Neuronal stem cell (in vitro differentiated cells): ENCODE results near the gene GK.

Experiments
- DNase-seq: peaks from one replicate; pipeline ENCODE4 v3.0.0-alpha.2; 2013; ENCODE audit warnings: low spot score
- H2AFZ ChIP-seq: one replicate; pipeline ENCODE4 v1.6.1; 2013; ENCODE audit warnings: mild to moderate bottlenecking, low read length, inconsistent platforms
- H2AK5ac ChIP-seq: 2 replicates; pipeline ENCODE4 v1.6.1; 2013; ENCODE audit warnings: low read depth, mild to moderate bottlenecking, inconsistent platforms, low read length, moderate library complexity, mixed read lengths
- H2BK120ac ChIP-seq: 2 replicates; pipeline ENCODE4 v1.6.1; 2013; ENCODE audit warnings: low read depth, mild to moderate bottlenecking, inconsistent platforms, low read length, moderate library complexity, mixed read lengths
- H2BK12ac ChIP-seq: one replicate; pipeline ENCODE4 v1.6.1; 2013; ENCODE audit warnings: low read length, inconsistent platforms
- H2BK15ac ChIP-seq: 2 replicates; pipeline ENCODE4 v1.6.1; 2013; ENCODE audit warnings: mild to moderate bottlenecking, low read length, inconsistent platforms, mixed read lengths
- H2BK5ac ChIP-seq: one replicate; pipeline ENCODE4 v1.6.1; 2013; ENCODE audit warnings: inconsistent platforms, mild to moderate bottlenecking, low read length, moderate library complexity
- H3K14ac ChIP-seq: one replicate; pipeline ENCODE4 v1.6.1; 2013; ENCODE audit warnings: low read length, inconsistent platforms
- H3K18ac ChIP-seq: 2 replicates; pipeline ENCODE4 v1.6.1; 2013; ENCODE audit warnings: low read length, inconsistent platforms
- H3K23ac ChIP-seq: 2 replicates; pipeline ENCODE4 v1.6.1; 2013; ENCODE audit warnings: low read depth, mild to moderate bottlenecking, mixed read lengths, low read length, inconsistent platforms; ENCODE audit not compliant: poor library complexity
- H3K27ac ChIP-seq: replicated peaks from 3 replicates; pipeline ENCODE4 v1.5.1; 2013; ENCODE audit warnings: low read length, inconsistent platforms
- H3K27me3 ChIP-seq, 3 experiments: 2 replicates each; pipeline ENCODE4 v1.6.1; 2013; ENCODE audit warnings: low read length in 3 of 3, mild to moderate bottlenecking in 2 of 3, inconsistent platforms in 1 of 3, low read depth in 1 of 3, mixed read lengths in 1 of 3, moderate library complexity in 1 of 3; ENCODE audit not compliant: control insufficient read depth in 3 of 3, insufficient read depth in 3 of 3
- H3K36me3 ChIP-seq, 2 donors: replicated peaks in 1 of 2; 2 replicates each; pipeline ENCODE4 v1.6.1; 2013; ENCODE audit warnings: low read length in 2 of 2; ENCODE audit not compliant: control insufficient read depth in 2 of 2, insufficient read depth in 2 of 2
- H3K4ac ChIP-seq: 2 replicates; pipeline ENCODE4 v1.6.1; 2013; ENCODE audit warnings: inconsistent platforms, mild to moderate bottlenecking, low read length, moderate library complexity
- H3K4me1 ChIP-seq, 2 donors: 1 replicate in 1 of 2; 2 replicates in 1 of 2; pipeline ENCODE4 v1.6.1; 2013; ENCODE audit warnings: low read length in 2 of 2, low read depth in 1 of 2; ENCODE audit not compliant: control insufficient read depth in 2 of 2, insufficient read depth in 1 of 2
- H3K4me2 ChIP-seq: one replicate; pipeline ENCODE4 v1.6.1; 2013; ENCODE audit warnings: mild to moderate bottlenecking, low read length, inconsistent platforms; ENCODE audit not compliant: insufficient read depth, poor library complexity, severe bottlenecking
- H3K4me3 ChIP-seq, 2 donors: 2 replicates each; pipeline ENCODE4 v1.5.1; 2013; ENCODE audit warnings: low read length in 2 of 2, mild to moderate bottlenecking in 2 of 2, inconsistent platforms in 1 of 2, moderate library complexity in 1 of 2
- H3K79me1 ChIP-seq: one replicate; pipeline ENCODE4 v1.6.1; 2013; ENCODE audit warnings: low read depth, mild to moderate bottlenecking, inconsistent platforms, low read length, moderate library complexity
- H3K9ac ChIP-seq: one replicate; pipeline ENCODE4 v1.6.1; 2013; ENCODE audit warnings: mild to moderate bottlenecking, low read depth, low read length, inconsistent platforms; ENCODE audit not compliant: poor library complexity
- H3K9me3 ChIP-seq, 2 donors: replicated peaks in 1 of 2; 2 replicates each; pipeline versions ENCODE3 to v1.6.1; 2013; ENCODE audit warnings: low read length in 2 of 2, mild to moderate bottlenecking in 2 of 2, inconsistent platforms in 1 of 2, low read depth in 1 of 2, mixed read lengths in 1 of 2, moderate library complexity in 1 of 2; ENCODE audit not compliant: control insufficient read depth in 2 of 2, insufficient read depth in 1 of 2
- H4K8ac ChIP-seq: one replicate; pipeline ENCODE4 v1.6.1; 2013; ENCODE audit warnings: low read depth, mild to moderate bottlenecking, inconsistent platforms, low read length, moderate library complexity
- H4K91ac ChIP-seq: one replicate; pipeline ENCODE4 v1.6.1; 2013; ENCODE audit warnings: low read length, low read depth, mild to moderate bottlenecking, inconsistent platforms; ENCODE audit not compliant: poor library complexity
- WGBS, 2 donors: extraction: QIAGEN DNeasy Blood & Tissue Kit; methylation state at CpG; one replicate each; pipeline ENCODE4 v1.1.7; 2013; ENCODE audit warnings: missing lambda C conversion rate in 2 of 2, mixed read lengths in 1 of 2; ENCODE audit not compliant: insufficient read length in 2 of 2, insufficient replicate concordance in 1 of 2; ENCODE audit errors: extremely low coverage in 2 of 2; 5-methylcytosine and 5-hydroxymethylcytosine counted together

GK gene

GRCh38 chrX:30620980-30621618, 32.1 kb upstream of the GK start:
- no peaks in the 10 kb centered on the region for H3K9me3 ChIP-seq
- no peak overlapping the region for H2BK12ac ChIP-seq
- no peak overlapping the region for H3K27ac ChIP-seq
- no peak overlapping the region for H2BK120ac ChIP-seq
- H4K8ac ChIP-seq: no peak overlapping the region
- H3K4me3 ChIP-seq: no peak overlapping the region
- no peak overlapping the region for H3K4ac ChIP-seq
- no peak overlapping the region for H2AFZ ChIP-seq
- no peak overlapping the region for H3K14ac ChIP-seq
- H3K79me1 ChIP-seq: no peaks in the 10 kb centered on the region
- H3K23ac ChIP-seq: no peak overlapping the region
- H3K9ac ChIP-seq: no peak overlapping the region
- no peak overlapping the region for H2AK5ac ChIP-seq
- no peaks in the 10 kb centered on the region for H3K36me3 ChIP-seq
- H3K4me1 ChIP-seq: no peaks in the 10 kb centered on the region
- H4K91ac ChIP-seq: no peak overlapping the region
- no peak overlapping the region for H2BK5ac ChIP-seq
- H3K18ac ChIP-seq: no peak overlapping the region
- no CpG with 5 or more reads among the region's 2 CpGs for WGBS, 2 donors
- no peak overlapping the region for H2BK15ac ChIP-seq
- no peak overlapping the region for H3K4me2 ChIP-seq
- no peaks in the 10 kb centered on the region for H3K27me3 ChIP-seq
- DNase-seq: no peak

GRCh38 chrX:30622361-30622760, 30.9 kb upstream of the GK start:
- no peak overlapping the region for H2BK5ac ChIP-seq
- no peak for DNase-seq
- no peaks in the 10 kb centered on the region for H3K36me3 ChIP-seq
- H4K8ac ChIP-seq: no peak overlapping the region
- H4K91ac ChIP-seq: no peak overlapping the region
- WGBS, 2 donors: no CpG with 5 or more reads among the region's 2 CpGs
- no peak overlapping the region for H3K18ac ChIP-seq
- no peaks in the 10 kb centered on the region for H3K4me1 ChIP-seq
- no peak overlapping the region for H3K14ac ChIP-seq
- no peak overlapping the region for H2AK5ac ChIP-seq
- no peak overlapping the region for H3K4me2 ChIP-seq
- H3K27ac ChIP-seq: no peak overlapping the region
- no peak overlapping the region for H3K4ac ChIP-seq
- no peak overlapping the region for H2AFZ ChIP-seq
- no peak overlapping the region for H2BK120ac ChIP-seq
- no peak overlapping the region for H2BK15ac ChIP-seq
- no peaks in the 10 kb centered on the region for H3K79me1 ChIP-seq
- H3K4me3 ChIP-seq: no peak overlapping the region
- no peak overlapping the region for H2BK12ac ChIP-seq
- no peaks in the 10 kb centered on the region for H3K27me3 ChIP-seq
- H3K9ac ChIP-seq: no peak overlapping the region
- no peaks in the 10 kb centered on the region for H3K9me3 ChIP-seq
- H3K23ac ChIP-seq: no peak overlapping the region

GRCh38 chrX:30626402-30626801, 26.8 kb upstream of the GK start:
- H4K8ac ChIP-seq: no peak overlapping the region

GRCh38 chrX:30627818-30628652, 25.2 kb upstream of the GK start:
- Histone ChIP-seq H3K27ac (no peak overlapping the region), H3K4me3 (no peak overlapping the region)
- no peak for DNase-seq

More at GRCh38 chrX:30626402-30626801, 26.8 kb upstream of the GK start:
- Histone ChIP-seq H3K36me3 (no peaks in the 10 kb centered on the region), H3K18ac (no peak overlapping the region), H2BK120ac (no peak overlapping the region), H3K27me3 (no peaks in the 10 kb centered on the region), H2BK15ac (no peak overlapping the region), H3K9me3 (no peaks in the 10 kb centered on the region), H2AK5ac (no peak overlapping the region), H2BK12ac (no peak overlapping the region), H3K9ac (no peak overlapping the region), H3K14ac (no peak overlapping the region), H3K23ac (no peak overlapping the region), H3K4ac (no peak overlapping the region), H3K4me1 (no peaks in the 10 kb centered on the region), H3K79me1 (no peaks in the 10 kb centered on the region), H4K91ac (no peak overlapping the region), H2BK5ac (no peak overlapping the region), H3K4me2 (no peak overlapping the region), H3K4me3 (no peak overlapping the region), H3K27ac (no peak overlapping the region), H2AFZ (no peak overlapping the region)
- WGBS, 2 donors: no CpG with 5 or more reads among the region's 2 CpGs
- no peak for DNase-seq

More at GRCh38 chrX:30627818-30628652, 25.2 kb upstream of the GK start:
- H2BK5ac ChIP-seq: no peak overlapping the region
- H2BK120ac ChIP-seq: no peak overlapping the region
- no peak overlapping the region for H4K91ac ChIP-seq
- H2AFZ ChIP-seq: no peak overlapping the region
- no peaks in the 10 kb centered on the region for H3K27me3 ChIP-seq
- no peaks in the 10 kb centered on the region for H3K36me3 ChIP-seq
- H3K23ac ChIP-seq: no peak overlapping the region
- H2AK5ac ChIP-seq: no peak overlapping the region
- no peak overlapping the region for H3K18ac ChIP-seq
- H3K14ac ChIP-seq: no peak overlapping the region
- no CpG with 5 or more reads among the region's 8 CpGs for WGBS, 2 donors
- no peaks in the 10 kb centered on the region for H3K4me1 ChIP-seq
- H3K79me1 ChIP-seq: no peaks in the 10 kb centered on the region
- no peak overlapping the region for H2BK15ac ChIP-seq
- no peaks in the 10 kb centered on the region for H3K9me3 ChIP-seq
- H2BK12ac ChIP-seq: no peak overlapping the region
- no peak overlapping the region for H3K4ac ChIP-seq
- H3K9ac ChIP-seq: no peak overlapping the region
- no peak overlapping the region for H4K8ac ChIP-seq
- no peak overlapping the region for H3K4me2 ChIP-seq
